Stimulated activated effector memory CD8-positive, alpha-beta T cell treated with anti-CD3 and anti-CD28 coated beads, Interleukin-12 subunit alpha, Interleukin-12 subunit beta, amount 100 ng/mL, for 72 hours (primary cell): Measurements from ENCODE around the gene CD248.

ENCODE experiments used
- ATAC-seq: fragments of 150-1000 bp; cut with Tn5 transposase; 2 replicates; pipeline ENCODE4 v1.10.0; 2021
- DNase-seq, 2 donors: peaks; one replicate each; pipeline ENCODE4 v3.0.0; 2021 to 2022; ENCODE audit warnings: low spot score in 2 of 2
- H3K27ac Mint-ChIP-seq: one replicate; pipeline ENCODE4 v1.8.0; 2022; ENCODE audit warnings: mild to moderate bottlenecking, mixed read lengths
- H3K36me3 Mint-ChIP-seq: one replicate; pipeline ENCODE4 v1.8.0; 2022; ENCODE audit warnings: mild to moderate bottlenecking, mixed read lengths
- H3K4me1 Mint-ChIP-seq: one replicate; pipeline ENCODE4 v1.8.0; 2022; ENCODE audit warnings: mixed read lengths
- H3K4me3 Mint-ChIP-seq: one replicate; pipeline ENCODE4 v1.8.0; 2022; ENCODE audit warnings: mild to moderate bottlenecking, mixed read lengths
- H3K9me3 Mint-ChIP-seq: one replicate; pipeline ENCODE4 v1.8.0; 2022; ENCODE audit warnings: mixed read lengths

Gene CD248

DNA sequence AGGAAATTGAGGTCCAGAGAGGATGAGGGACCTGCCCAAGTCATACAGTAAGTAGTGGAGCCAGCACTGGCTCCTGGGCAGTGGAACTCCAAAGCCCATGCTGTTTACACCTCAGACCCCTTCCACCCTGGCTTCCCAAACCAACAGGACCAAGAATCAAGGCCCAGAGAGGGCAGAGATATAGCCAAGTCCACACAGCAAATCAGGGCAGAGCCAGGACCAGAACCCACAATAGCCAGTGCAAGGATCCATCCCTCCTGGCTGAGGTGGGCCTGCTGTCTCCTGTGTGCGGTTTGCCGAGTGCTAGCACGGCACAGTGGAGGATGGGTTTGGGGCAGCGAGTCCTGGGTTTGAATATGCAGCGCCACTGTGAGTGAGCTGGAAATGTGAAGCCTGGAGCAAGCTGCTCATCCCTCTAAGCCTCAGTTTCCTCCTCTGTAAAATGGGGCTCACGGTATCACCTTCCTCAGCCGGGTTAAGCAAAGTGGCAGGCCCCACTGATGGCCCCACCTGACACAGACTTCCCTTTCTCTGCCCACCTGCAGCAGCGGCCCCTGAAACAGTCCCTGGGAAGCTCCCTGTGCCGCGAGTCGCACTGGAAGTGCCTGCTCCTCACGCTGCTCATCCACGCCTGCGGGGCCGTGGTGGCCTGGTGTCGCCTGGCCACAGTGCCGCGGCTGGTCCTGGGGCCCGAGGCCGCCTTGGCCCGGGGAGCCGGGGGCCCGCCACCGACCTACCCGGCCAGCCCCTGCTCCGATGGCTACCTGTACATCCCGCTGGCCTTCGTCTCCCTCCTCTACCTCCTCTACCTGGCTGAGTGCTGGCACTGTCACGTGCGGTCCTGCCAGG is 22.8 kb downstream of the CD248 start:
- H3K4me3 Mint-ChIP-seq = no peak overlapping the region
- no peaks in the 10 kb centered on the region for H3K9me3 Mint-ChIP-seq
- peaks cover 8% of the 10 kb centered on the region for H3K36me3 Mint-ChIP-seq
- H3K27ac Mint-ChIP-seq = no peak overlapping the region
- no peak for DNase-seq
- no peak for ATAC-seq
- H3K4me1 Mint-ChIP-seq = peaks cover 35% of the 10 kb centered on the region

GRCh38 chr11:66293352-66293751 is 23.5 kb downstream of the CD248 start:
- ATAC-seq (no peak), DNase-seq (no peak)
- Mint-ChIP-seq H3K36me3 (peaks cover 14% of the 10 kb centered on the region), H3K4me3 (peak overlapping the region; percentile 35), H3K9me3 (no peaks in the 10 kb centered on the region), H3K4me1 (peaks cover 39% of the 10 kb centered on the region), H3K27ac (no peak overlapping the region)

- peak overlapping the region; percentile 35 for H3K4me3 Mint-ChIP-seq
- H3K27ac Mint-ChIP-seq = peak overlapping the region; percentile 15
- DNase-seq = no peak
- peaks cover 21% of the 10 kb centered on the region for H3K36me3 Mint-ChIP-seq
- H3K9me3 Mint-ChIP-seq = no peaks in the 10 kb centered on the region
- no peak for ATAC-seq
- peaks cover 45% of the 10 kb centered on the region for H3K4me1 Mint-ChIP-seq
Measured at GRCh38 chr11:66292543-66293332, 24.1 kb downstream of the CD248 start.

GRCh38 chr11:66291706-66292542 is 24.9 kb downstream of the CD248 start, which contains the start of gene TMEM151A:
Gene TMEM151A, plus strand, starts transcription at chr11:66291894. Its CDS starts 120 bp downstream, at chr11:66292014.
- peaks cover 21% of the 10 kb centered on the region for H3K36me3 Mint-ChIP-seq
- no peaks in the 10 kb centered on the region for H3K9me3 Mint-ChIP-seq
- DNase-seq (no peak), ATAC-seq (no peak)
- peak within 1 kb of the TSS; percentile 15 for H3K27ac Mint-ChIP-seq
- H3K4me3 Mint-ChIP-seq = peak within 1 kb of the TSS; percentile 88
- H3K4me1 Mint-ChIP-seq = peaks cover 52% of the 10 kb centered on the region

DNA sequence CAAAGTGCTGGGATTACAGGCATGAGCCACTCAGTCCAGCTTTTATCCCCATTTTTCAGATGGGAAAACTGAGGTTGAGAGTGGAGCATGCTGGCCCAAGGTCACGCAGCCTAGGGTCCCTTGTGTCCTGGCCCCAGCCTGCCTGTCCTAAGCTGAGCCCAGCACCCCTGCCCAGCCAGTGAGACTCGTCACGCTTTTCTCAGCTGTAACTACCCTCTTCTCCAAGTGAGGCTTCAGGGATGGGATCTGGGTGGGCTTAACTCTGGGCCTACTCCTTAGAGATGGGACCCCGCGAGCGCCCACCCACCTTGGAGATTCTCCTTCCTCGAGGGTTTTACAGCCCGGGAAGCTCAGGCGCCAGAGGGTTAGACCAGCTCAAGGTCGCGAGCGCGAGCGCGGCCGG is 25.5 kb downstream of the CD248 start:
- ATAC-seq (no peak), DNase-seq (no peak)
- Mint-ChIP-seq H3K4me3 (peak overlapping the region; percentile 88), H3K4me1 (peaks cover 56% of the 10 kb centered on the region), H3K9me3 (no peaks in the 10 kb centered on the region), H3K27ac (no peak overlapping the region), H3K36me3 (peaks cover 26% of the 10 kb centered on the region)

DNA sequence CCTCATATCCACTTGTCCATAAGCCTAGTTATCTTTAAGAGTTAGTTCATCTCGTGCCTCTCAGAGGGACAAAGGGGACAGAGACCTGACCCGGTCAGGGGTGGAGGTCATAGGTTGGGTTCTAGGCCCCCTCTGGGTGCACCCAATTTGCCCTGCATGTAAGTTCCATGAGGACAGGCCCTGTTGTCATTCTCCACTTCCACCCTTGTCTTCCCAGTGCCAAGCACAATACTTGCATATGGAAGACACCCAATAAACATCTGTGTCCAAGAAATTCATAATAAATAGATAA is 26.6 kb downstream of the CD248 start:
- Mint-ChIP-seq H3K4me3 (peak overlapping the region; percentile 88), H3K9me3 (no peaks in the 10 kb centered on the region), H3K4me1 (peaks cover 63% of the 10 kb centered on the region), H3K36me3 (peaks cover 29% of the 10 kb centered on the region), H3K27ac (no peak overlapping the region)
- DNase-seq (no peak), ATAC-seq (no peak)

DNA sequence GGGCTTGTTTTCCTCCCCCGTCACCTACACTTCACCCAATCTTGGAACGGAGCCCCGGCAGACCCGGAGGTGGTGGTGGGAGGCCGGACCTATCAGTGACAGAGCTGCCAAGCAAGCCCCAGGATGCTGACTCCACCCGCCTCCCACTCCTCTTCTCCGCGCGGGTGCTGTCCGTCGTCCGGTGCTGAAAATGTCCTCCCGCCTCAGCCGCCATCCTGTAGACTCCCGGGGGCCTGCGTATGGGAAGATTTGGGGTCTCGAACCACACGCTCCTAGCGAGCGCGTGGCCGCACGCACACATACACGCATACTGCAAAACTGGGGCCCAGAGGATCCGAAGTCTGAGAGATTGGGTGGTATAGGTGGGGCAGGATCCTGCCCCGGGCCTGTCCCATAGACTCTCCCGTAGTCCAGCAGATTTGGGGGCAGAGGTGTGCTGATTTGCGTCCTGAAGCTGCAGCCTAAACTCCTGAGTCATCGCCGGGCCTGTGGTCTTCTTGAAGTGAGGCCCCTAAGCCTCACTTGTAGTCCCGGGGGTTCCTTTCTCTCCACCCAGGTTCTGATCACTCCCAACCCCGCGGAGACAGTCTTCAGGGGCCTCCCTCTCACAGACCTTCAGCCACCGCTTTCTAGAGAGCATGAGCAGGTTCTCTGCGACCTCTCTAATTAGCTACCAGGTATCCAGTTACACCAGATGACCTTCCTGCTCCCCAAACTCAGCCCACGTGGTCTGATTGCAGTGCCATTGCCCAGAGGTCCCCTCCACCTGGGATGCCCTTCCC is 27.1 kb downstream of the CD248 start:
- peaks cover 67% of the 10 kb centered on the region for H3K4me1 Mint-ChIP-seq
- H3K27ac Mint-ChIP-seq = peak overlapping the region; percentile 94
- ATAC-seq = peak; percentile 79

DNA sequence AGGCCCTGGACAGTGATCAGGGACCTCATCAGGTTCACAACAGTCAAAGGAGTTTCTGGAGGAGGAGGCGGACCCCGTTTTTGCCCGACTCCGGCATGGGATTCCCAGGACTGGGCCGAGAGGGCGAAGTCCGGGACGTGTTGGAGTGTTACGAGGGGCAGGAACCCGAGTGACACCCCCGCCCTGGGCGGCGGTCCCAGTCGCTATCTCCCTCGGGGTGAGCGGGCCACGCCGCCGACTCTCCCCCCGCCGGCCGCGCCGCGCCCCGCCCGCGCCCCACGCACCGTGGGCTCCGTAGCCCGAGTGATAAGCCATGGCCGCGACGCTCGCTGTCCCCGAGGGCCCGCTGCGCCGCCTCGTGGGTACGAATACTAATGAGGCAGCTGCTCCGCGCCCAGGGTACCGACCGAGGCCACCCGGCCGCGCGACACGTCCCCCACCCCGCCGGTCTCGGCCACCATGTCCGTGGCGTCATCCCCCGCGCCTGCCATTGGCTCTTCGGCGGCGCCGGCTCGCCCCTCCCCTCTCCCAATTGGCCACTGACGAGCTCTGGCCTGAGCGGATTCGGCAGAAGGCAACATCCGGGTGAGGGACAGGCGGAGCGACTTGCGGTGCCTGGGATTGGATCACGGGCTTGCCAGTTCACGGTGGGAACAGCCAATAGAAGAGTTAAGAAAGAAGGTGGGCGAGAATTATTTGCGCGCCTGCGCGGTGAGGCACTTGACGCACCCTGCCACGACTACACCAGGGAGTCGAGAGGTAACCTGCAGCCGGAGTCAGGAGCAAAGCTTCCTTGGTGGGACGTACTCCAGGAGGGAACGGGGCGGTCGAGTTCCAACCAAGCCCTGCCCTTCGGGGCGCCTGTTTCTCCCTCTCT is 27.9 kb downstream of the CD248 start, which contains the start of gene YIF1A:
YIF1A (minus strand) TSS at position 473 of the 877 bp plus-strand sequence; CDS start at position 315, 158 bp downstream.
- peak within 1 kb of the TSS; percentile 88 for H3K4me3 Mint-ChIP-seq
- H3K36me3 Mint-ChIP-seq = peaks cover 32% of the 10 kb centered on the region
- peak within 1 kb of the TSS; percentile 94 for H3K27ac Mint-ChIP-seq
- DNase-seq = peak; percentile 95 to 98
- peak; percentile 95 for ATAC-seq
- no peaks in the 10 kb centered on the region for H3K9me3 Mint-ChIP-seq
- peaks cover 67% of the 10 kb centered on the region for H3K4me1 Mint-ChIP-seq

More for the DNA sequence above, 27.1 kb downstream of the CD248 start:
- Mint-ChIP-seq H3K36me3 (peaks cover 32% of the 10 kb centered on the region), H3K9me3 (no peaks in the 10 kb centered on the region), H3K4me3 (peak overlapping the region; percentile 88)
- DNase-seq = peak in 1 of 2 donors; percentile 57

- H3K4me1 Mint-ChIP-seq = peaks cover 66% of the 10 kb centered on the region
- peak overlapping the region; percentile 94 for H3K27ac Mint-ChIP-seq
- no peak for ATAC-seq
- H3K36me3 Mint-ChIP-seq = peaks cover 34% of the 10 kb centered on the region
- DNase-seq = no peak
- peak overlapping the region; percentile 88 for H3K4me3 Mint-ChIP-seq
- no peaks in the 10 kb centered on the region for H3K9me3 Mint-ChIP-seq
Measured at GRCh38 chr11:66287889-66288670, 28.8 kb downstream of the CD248 start.

- peak overlapping the region; percentile 94 for H3K27ac Mint-ChIP-seq
- H3K4me3 Mint-ChIP-seq = peak overlapping the region; percentile 88
- H3K36me3 Mint-ChIP-seq = peaks cover 41% of the 10 kb centered on the region
- peaks cover 66% of the 10 kb centered on the region for H3K4me1 Mint-ChIP-seq
- DNase-seq (no peak), ATAC-seq (no peak)
- no peaks in the 10 kb centered on the region for H3K9me3 Mint-ChIP-seq
Measured at GRCh38 chr11:66287211-66287888, 29.5 kb downstream of the CD248 start.

DNA sequence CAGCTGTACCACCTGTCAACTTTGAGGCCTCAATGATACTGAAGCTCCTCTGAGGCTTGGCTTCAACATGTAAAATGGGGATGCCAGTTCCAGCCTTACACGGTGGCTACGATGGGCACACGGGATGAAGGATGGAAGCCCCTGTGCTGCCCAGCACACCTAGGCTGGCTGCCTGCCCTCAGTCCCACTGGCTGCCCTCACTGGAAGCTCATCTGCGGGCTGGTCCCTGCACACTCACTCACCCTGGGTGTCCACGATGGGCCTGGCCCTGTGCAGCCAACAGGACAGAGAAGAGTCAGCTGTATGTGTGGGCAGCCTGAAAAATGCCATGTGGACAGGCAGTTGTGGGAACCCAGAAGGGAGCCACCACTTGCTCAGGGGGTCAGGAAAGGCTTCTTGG is 30.1 kb downstream of the CD248 start:
- ATAC-seq (no peak), DNase-seq (no peak)
- H3K4me3 Mint-ChIP-seq = peak overlapping the region; percentile 88
- H3K4me1 Mint-ChIP-seq = peaks cover 71% of the 10 kb centered on the region
- peaks cover 48% of the 10 kb centered on the region for H3K36me3 Mint-ChIP-seq
- H3K9me3 Mint-ChIP-seq = no peaks in the 10 kb centered on the region
- no peak overlapping the region for H3K27ac Mint-ChIP-seq

- ATAC-seq (no peak), DNase-seq (no peak)
- no peaks in the 10 kb centered on the region for H3K9me3 Mint-ChIP-seq
- H3K36me3 Mint-ChIP-seq = peaks cover 48% of the 10 kb centered on the region
- peak overlapping the region; percentile 12 for H3K27ac Mint-ChIP-seq
- H3K4me3 Mint-ChIP-seq = no peak overlapping the region
- peaks cover 73% of the 10 kb centered on the region for H3K4me1 Mint-ChIP-seq
Measured at GRCh38 chr11:66285250-66285947, 31.4 kb downstream of the CD248 start.
